A673 (cell line): ENCODE results near the gene MAPKAPK3. TPM values are rescaled to one million over a fixed set of nuclear protein-coding genes. Genes with fewer than 3 reads are reported as not detected.

Experiments used
- BruUV-seq: library from RNA; stranded (reverse); fragments of 400-500 nt; replicated peaks from 2 replicates; lab custom pipeline; 2021; lab: Mats Ljungman, UMichigan
- CTCF ChIA-PET: fragments of 300-600 bp; sonication (Branson Sonifier 250); formaldehyde crosslinking; loops from one replicate; lab custom pipeline; 2022; ENCODE audit warnings: antibody characterized with exemption; lab: Charles Lee
- POLR2A ChIA-PET: fragments of 300-600 bp; sonication (Branson Sonifier 250); formaldehyde crosslinking; loops from one replicate; lab custom pipeline; 2022; ENCODE audit warnings: antibody characterized with exemption; ENCODE audit not compliant: low non-redundant PET; lab: Charles Lee
- DNase-seq: peaks from one replicate; pipeline ENCODE4 v3.0.0-alpha.2; 2015; ENCODE audit warnings: low spot score
- H3K27ac ChIP-seq: fragments of 200-600 bp; sonication (generic); 2 replicates; pipeline ENCODE4 v1.5.1; 2016; ENCODE audit warnings: mixed run types, low read depth, mild to moderate bottlenecking, mixed read lengths, antibody characterized with exemption, low read length; ENCODE audit not compliant: poor library complexity, severe bottlenecking
- H3K27me3 ChIP-seq: fragments of 200-600 bp; sonication (generic); replicated peaks from 2 replicates; pipeline ENCODE4 v1.6.1; 2017; ENCODE audit warnings: mixed run types, low read depth, mild to moderate bottlenecking, mixed read lengths, antibody characterized with exemption, low read length; ENCODE audit not compliant: insufficient read depth, poor library complexity
- H3K36me3 ChIP-seq: fragments of 200-600 bp; sonication (generic); 2 replicates; pipeline ENCODE4 v1.6.1; 2016; ENCODE audit warnings: mixed run types, mild to moderate bottlenecking, mixed read lengths, antibody characterized with exemption, low read length; ENCODE audit not compliant: insufficient read depth, poor library complexity, severe bottlenecking
- H3K4me1 ChIP-seq: fragments of 200-600 bp; sonication (generic); 2 replicates; pipeline ENCODE4 v1.6.1; 2017; ENCODE audit warnings: mixed run types, mild to moderate bottlenecking, mixed read lengths, antibody characterized with exemption, low read length; ENCODE audit not compliant: insufficient read depth, poor library complexity, severe bottlenecking
- H3K4me3 ChIP-seq: fragments of 200-600 bp; sonication (generic); 2 replicates; pipeline ENCODE4 v1.5.1; 2016; ENCODE audit warnings: low read depth, mixed run types, mild to moderate bottlenecking, mixed read lengths, low read length; ENCODE audit not compliant: poor library complexity, severe bottlenecking
- H3K9me3 ChIP-seq: fragments of 200-600 bp; sonication (generic); 2 replicates; pipeline ENCODE4 v1.6.1; 2016; ENCODE audit warnings: mixed run types, low read depth, mild to moderate bottlenecking, mixed read lengths, antibody characterized with exemption, low read length; ENCODE audit not compliant: poor library complexity, severe bottlenecking
- CTCF ChIP-seq: fragments of 300-800, 200-600 bp; sonication (generic); conservative IDR thresholded peaks from 2 replicates; pipeline ENCODE4 v1.5.1; 2017; ENCODE audit warnings: low read depth, mild to moderate bottlenecking, antibody characterized with exemption, low read length, moderate library complexity, mixed read lengths
- EZH2 ChIP-seq: fragments of 200-600 bp; sonication (generic); IDR thresholded peaks from 2 replicates; pipeline ENCODE4 v1.6.1; 2017; ENCODE audit warnings: borderline replicate concordance, low read depth, mild to moderate bottlenecking, mixed read lengths, antibody characterized with exemption, low read length; ENCODE audit not compliant: poor library complexity, severe bottlenecking
- intact Hi-C: fragments of 100-400 bp; cut with micrococcal nuclease; formaldehyde crosslinking; loops from one replicate; pipeline ENCODE4 v1.10.0; 2022; ENCODE audit not compliant: unreplicated experiment
- total RNA-seq: library from RNA; stranded (reverse); gene quantifications from 2 replicates; pipeline ENCODE4 v1.2.3, GENCODE V29; 2021

The MAPKAPK3 gene
- total RNA-seq, 1 experiment from 2014 or later: 15.8 TPM

DNA sequence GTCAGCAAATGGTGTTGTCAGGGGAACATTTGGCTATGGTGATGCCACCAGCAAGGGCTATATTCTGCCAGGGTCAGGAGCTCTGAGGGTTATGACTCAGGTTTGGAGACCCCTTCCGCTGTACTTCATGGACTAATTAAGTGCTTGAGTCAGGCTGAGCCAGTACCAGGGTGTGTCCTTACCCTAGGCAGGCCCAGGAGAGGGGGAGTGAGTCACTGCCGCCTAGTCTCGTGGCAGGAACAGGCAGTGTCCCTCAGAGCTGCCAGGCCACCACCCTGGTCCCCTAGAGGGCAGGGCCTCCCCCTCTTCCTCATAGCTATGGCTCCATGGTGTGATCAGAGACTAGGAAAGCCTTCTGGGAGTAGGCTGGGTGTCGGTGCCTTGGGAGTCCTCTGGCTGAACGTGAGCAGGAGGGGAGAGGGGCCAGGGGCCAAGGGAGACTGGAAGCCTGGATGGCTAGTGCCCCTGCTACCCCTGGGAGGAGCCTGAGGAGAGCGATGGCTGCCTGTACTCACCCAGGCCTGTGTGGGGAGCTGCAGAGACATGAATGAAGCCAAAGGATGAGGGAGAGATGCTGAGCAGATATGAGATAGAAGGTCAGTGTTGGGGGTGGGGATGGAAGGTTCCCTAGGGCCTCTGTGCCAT is 10.6 kb downstream of the MAPKAPK3 start:
- DNase-seq: no peak
- intact Hi-C loops: no loop called here
- POLR2A ChIA-PET: no interaction called here
- Histone ChIP-seq H3K9me3 (no peaks in the 10 kb centered on the region), H3K36me3 (no peaks in the 10 kb centered on the region), H3K27ac (no peak overlapping the region), H3K4me3 (no peak overlapping the region), H3K27me3 (no peaks in the 10 kb centered on the region), H3K4me1 (peaks cover 7% of the 10 kb centered on the region)
- TF ChIP-seq EZH2 (no peak), CTCF (0 out of 2 replicates have a peak, but pooled peaks have one; percentile 25)
- no TSS peak for BruUV-seq
- CTCF ChIA-PET: no interaction called here

GRCh38 chr3:50628601-50629000 is 11.7 kb downstream of the MAPKAPK3 start:
- no TSS peak for BruUV-seq
- Histone ChIP-seq H3K4me3 (no peak overlapping the region), H3K4me1 (peaks cover 7% of the 10 kb centered on the region), H3K9me3 (no peaks in the 10 kb centered on the region), H3K27ac (no peak overlapping the region), H3K27me3 (no peaks in the 10 kb centered on the region), H3K36me3 (no peaks in the 10 kb centered on the region)
- CTCF ChIA-PET: no interaction called here
- intact Hi-C loops: no loop called here
- TF ChIP-seq CTCF: no peak
- no peak for TF ChIP-seq EZH2
- POLR2A ChIA-PET: no interaction called here
- no peak for DNase-seq

DNA sequence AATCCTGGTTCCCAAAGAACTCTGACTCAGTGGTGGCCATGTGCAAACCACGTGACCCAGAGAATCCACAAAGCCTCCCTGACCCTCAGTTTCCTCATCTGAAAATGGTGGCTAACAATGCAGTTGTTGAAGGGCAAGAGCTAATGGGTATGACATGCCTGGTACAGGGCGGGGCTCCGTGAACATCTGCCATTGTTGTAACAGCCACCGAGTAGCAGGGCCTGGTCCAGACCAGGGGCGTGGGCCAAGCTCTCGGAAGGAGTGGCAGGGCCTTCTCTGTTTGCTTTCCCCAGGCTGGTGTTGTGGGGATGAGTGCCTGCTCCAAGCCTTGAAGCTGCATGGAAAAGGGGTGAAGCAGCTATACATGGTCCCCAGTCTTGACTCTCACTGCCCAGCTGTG is 13.4 kb downstream of the MAPKAPK3 start:
- ChIA-PET CTCF (no interaction called here), POLR2A (interaction anchor here (0.6 kb wide), 1 partner anchor 32 kb away, joined by 3 read pairs; no protein-coding TSS in a partner anchor)
- no peak overlapping the region for H3K27ac ChIP-seq
- TF ChIP-seq CTCF (no peak), EZH2 (no peak)
- BruUV-seq: no TSS peak
- no peak for DNase-seq
- intact Hi-C loops: no loop called here
- no peaks in the 10 kb centered on the region for H3K27me3 ChIP-seq
- H3K4me1 ChIP-seq: peaks cover 6% of the 10 kb centered on the region
- H3K36me3 ChIP-seq: no peaks in the 10 kb centered on the region
- H3K4me3 ChIP-seq: no peak overlapping the region
- no peaks in the 10 kb centered on the region for H3K9me3 ChIP-seq
